Keratinocyte (primary cell): ENCODE results near the gene FAM114A1. TPM values are rescaled to one million over a fixed set of nuclear protein-coding genes. Genes with fewer than 3 reads are reported as not detected.

Experiments
- DNase-seq: peaks from one replicate; pipeline ENCODE4 v3.0.0-alpha.2; 2011; ENCODE audit warnings: low read depth, missing footprints, low spot score
- FAIRE-seq: peaks from 2 replicates; lab custom pipeline; 2011; peaks lifted over from hg19 to GRCh38; lab: Jason Lieb, UNC
- H2AFZ ChIP-seq: 2 replicates; pipeline ENCODE4 v1.6.0; 2012; ENCODE audit warnings: low read length, control low read depth, inconsistent platforms; ENCODE audit not compliant: control insufficient read depth
- H3K27ac ChIP-seq: 2 replicates; pipeline ENCODE4 v1.5.1; 2011; ENCODE audit warnings: low read length; ENCODE audit not compliant: control insufficient read depth, insufficient read depth
- H3K27me3 ChIP-seq: 3 replicates; pipeline ENCODE4 v1.6.0; 2011; ENCODE audit warnings: low read length; ENCODE audit not compliant: control insufficient read depth, insufficient read depth; ENCODE audit errors: extremely low read depth
- H3K36me3 ChIP-seq, 2 experiments: 2 replicates in 1 of 2; 3 replicates in 1 of 2; pipeline ENCODE4 v1.5.1; 2011; ENCODE audit warnings: low read length in 2 of 2, mild to moderate bottlenecking in 1 of 2; ENCODE audit not compliant: control insufficient read depth in 2 of 2, insufficient read depth in 2 of 2; ENCODE audit errors: extremely low read depth in 1 of 2
- H3K4me1 ChIP-seq: 3 replicates; pipeline ENCODE4 v1.5.1; 2011; ENCODE audit warnings: low read length; ENCODE audit not compliant: control insufficient read depth, insufficient read depth; ENCODE audit errors: extremely low read depth
- H3K4me2 ChIP-seq: 3 replicates; pipeline ENCODE4 v1.6.0; 2011; ENCODE audit warnings: low read depth, low read length; ENCODE audit not compliant: control insufficient read depth, insufficient read depth; ENCODE audit errors: extremely low read depth
- H3K4me3 ChIP-seq, 3 experiments: fragments of 200-600 bp in 1 of 3; sonication (generic) in 1 of 3; 2 replicates in 2 of 3; 3 replicates in 1 of 3; pipeline ENCODE4 v1.5.1; 2011 to 2016; ENCODE audit warnings: low read length in 3 of 3, mild to moderate bottlenecking in 3 of 3, control low read depth in 2 of 3, inconsistent platforms in 1 of 3, low read depth in 1 of 3, mixed read lengths in 1 of 3, mixed run types in 1 of 3, moderate library complexity in 1 of 3; ENCODE audit not compliant: control insufficient read depth in 2 of 3, insufficient read depth in 2 of 3; ENCODE audit errors: extremely low read depth in 1 of 3
- H3K79me2 ChIP-seq: 2 replicates; pipeline ENCODE4 v1.6.0; 2012; ENCODE audit warnings: low read length; ENCODE audit not compliant: control insufficient read depth, insufficient read depth
- H3K9ac ChIP-seq: 3 replicates; pipeline ENCODE4 v1.6.0; 2011; ENCODE audit warnings: low read length; ENCODE audit not compliant: control insufficient read depth, insufficient read depth; ENCODE audit errors: extremely low read depth
- H3K9me1 ChIP-seq: 3 replicates; pipeline ENCODE4 v1.6.0; 2011; ENCODE audit warnings: low read length; ENCODE audit not compliant: control insufficient read depth, insufficient read depth; ENCODE audit errors: extremely low read depth
- H3K9me3 ChIP-seq: 2 replicates; pipeline ENCODE4 v1.5.1; 2012; ENCODE audit warnings: low read depth, low read length; ENCODE audit not compliant: control insufficient read depth
- H4K20me1 ChIP-seq: 3 replicates; pipeline ENCODE4 v1.6.0; 2011; ENCODE audit warnings: low read length; ENCODE audit not compliant: control insufficient read depth, insufficient read depth; ENCODE audit errors: extremely low read depth
- EZH2 ChIP-seq: IDR thresholded peaks from one replicate; pipeline ENCODE4 v1.6.1; 2012; ENCODE audit warnings: inconsistent platforms, mild to moderate bottlenecking, low read length, moderate library complexity
- dilution Hi-C: fragments of 300-500 bp; cut with MboI; formaldehyde crosslinking; loops from one replicate; pipeline ENCODE4 v1.7.0; 2020; ENCODE audit warnings: low sequenced_read_pairs; ENCODE audit not compliant: extremely low pct_ligation_motif_present
- polyA plus RNA-seq, 5 experiments: library from polyadenylated mRNA; depleted of rRNA in 3 of 5; stranded (reverse) in 3 of 5; stranded (forward) in 1 of 5; unstranded in 1 of 5; fragments of >200 nt; gene quantifications; 1 replicate in 1 of 5; 2 replicates in 3 of 5; 3 replicates in 1 of 5; pipeline versions ENCODE4 v1.2.1 to v1.2.3, GENCODE V29; 2011 to 2012; ENCODE audit warnings: missing spikeins in 2 of 5, low read depth in 1 of 5, low replicate concordance in 1 of 5
- TF ChIP-seq, protein P1 (sequence below), 3 experiments: IDR thresholded peaks in 1 of 3; conservative IDR thresholded peaks in 1 of 3; optimal IDR thresholded peaks in 1 of 3; 2 replicates in 2 of 3; 3 replicates in 1 of 3; pipeline versions ENCODE3 to v1.5.1; 2011; ENCODE audit warnings: low read length in 3 of 3, mild to moderate bottlenecking in 3 of 3, moderate library complexity in 2 of 3, control low read depth in 1 of 3, inconsistent platforms in 1 of 3; ENCODE audit not compliant: insufficient read depth in 2 of 3; ENCODE audit errors: extremely low read depth in 1 of 3

The FAM114A1 gene
- polyA plus RNA-seq, 1 donor (not counting 4 experiments of a cell fraction or from before 2014, with no cell fraction given), result 47.2 TPM

DNA sequence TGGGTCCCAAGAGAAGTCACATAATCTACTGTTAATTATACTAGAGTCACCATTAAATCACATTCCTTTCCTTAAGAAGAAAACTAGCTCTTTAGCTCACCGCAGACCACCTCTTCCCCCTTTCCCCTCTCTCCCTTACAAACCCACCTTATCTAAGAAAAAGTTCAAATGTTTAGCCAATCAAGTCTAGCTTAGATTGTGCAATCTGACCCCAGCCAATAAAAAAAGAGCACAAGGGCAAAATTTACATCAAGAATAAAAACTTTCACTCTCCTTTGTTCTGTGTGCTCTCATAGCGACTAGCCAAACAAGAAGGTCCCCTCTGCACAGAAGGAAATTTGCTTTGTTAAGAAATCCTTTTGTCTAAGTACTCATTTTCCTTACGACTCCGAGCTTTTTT, 88.4 kb downstream of the FAM114A1 start:
- no peaks in the 10 kb centered on the region for H3K36me3 ChIP-seq
- DNase-seq, result no peak
- no peaks in the 10 kb centered on the region for H3K9me3 ChIP-seq
- TF ChIP-seq EZH2, result no peak
- TF ChIP-seq, protein P1, sequence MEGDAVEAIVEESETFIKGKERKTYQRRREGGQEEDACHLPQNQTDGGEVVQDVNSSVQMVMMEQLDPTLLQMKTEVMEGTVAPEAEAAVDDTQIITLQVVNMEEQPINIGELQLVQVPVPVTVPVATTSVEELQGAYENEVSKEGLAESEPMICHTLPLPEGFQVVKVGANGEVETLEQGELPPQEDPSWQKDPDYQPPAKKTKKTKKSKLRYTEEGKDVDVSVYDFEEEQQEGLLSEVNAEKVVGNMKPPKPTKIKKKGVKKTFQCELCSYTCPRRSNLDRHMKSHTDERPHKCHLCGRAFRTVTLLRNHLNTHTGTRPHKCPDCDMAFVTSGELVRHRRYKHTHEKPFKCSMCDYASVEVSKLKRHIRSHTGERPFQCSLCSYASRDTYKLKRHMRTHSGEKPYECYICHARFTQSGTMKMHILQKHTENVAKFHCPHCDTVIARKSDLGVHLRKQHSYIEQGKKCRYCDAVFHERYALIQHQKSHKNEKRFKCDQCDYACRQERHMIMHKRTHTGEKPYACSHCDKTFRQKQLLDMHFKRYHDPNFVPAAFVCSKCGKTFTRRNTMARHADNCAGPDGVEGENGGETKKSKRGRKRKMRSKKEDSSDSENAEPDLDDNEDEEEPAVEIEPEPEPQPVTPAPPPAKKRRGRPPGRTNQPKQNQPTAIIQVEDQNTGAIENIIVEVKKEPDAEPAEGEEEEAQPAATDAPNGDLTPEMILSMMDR (optimal IDR thresholded peaks at IDR 0.05 in 1 of 3, IDR thresholded peaks at IDR 0.05 in 1 of 3, conservative IDR thresholded peaks at IDR 0.05 in 1 of 3; ENCODE audit: extremely low read depth in 1 of 3, insufficient read depth in 2 of 3, low read length in 3 of 3), result no peak
- no peak overlapping the region for H3K27ac ChIP-seq
- H2AFZ ChIP-seq, result no peak overlapping the region
- no peaks in the 10 kb centered on the region for H3K4me1 ChIP-seq
- no peak overlapping the region for H3K9ac ChIP-seq
- no peaks in the 10 kb centered on the region for H3K79me2 ChIP-seq
- dilution Hi-C loops, result no loop called here
- FAIRE-seq, result no peak
- H3K4me2 ChIP-seq, result no peak overlapping the region
- H3K9me1 ChIP-seq, result no peaks in the 10 kb centered on the region
- H3K27me3 ChIP-seq, result no peaks in the 10 kb centered on the region
- H4K20me1 ChIP-seq, result no peaks in the 10 kb centered on the region
- H3K4me3 ChIP-seq, result no peak overlapping the region

GRCh38 chr4:38957261-38957815, 89.7 kb downstream of the FAM114A1 start:
- no peak overlapping the region for H3K4me3 ChIP-seq
- H3K79me2 ChIP-seq, result no peaks in the 10 kb centered on the region
- H3K9ac ChIP-seq, result no peak overlapping the region
- no peak for DNase-seq
- TF ChIP-seq, protein P1 (optimal IDR thresholded peaks at IDR 0.05 in 1 of 3, IDR thresholded peaks at IDR 0.05 in 1 of 3, conservative IDR thresholded peaks at IDR 0.05 in 1 of 3; ENCODE audit: extremely low read depth in 1 of 3, insufficient read depth in 2 of 3, low read length in 3 of 3), result no peak
- TF ChIP-seq EZH2, result no peak
- H4K20me1 ChIP-seq, result no peaks in the 10 kb centered on the region
- H3K4me1 ChIP-seq, result no peaks in the 10 kb centered on the region
- H3K4me2 ChIP-seq, result no peak overlapping the region
- H2AFZ ChIP-seq, result no peak overlapping the region
- no peaks in the 10 kb centered on the region for H3K9me1 ChIP-seq
- no peaks in the 10 kb centered on the region for H3K36me3 ChIP-seq
- H3K27ac ChIP-seq, result no peak overlapping the region
- H3K9me3 ChIP-seq, result no peaks in the 10 kb centered on the region
- no peak for FAIRE-seq
- dilution Hi-C loops, result no loop called here
- no peaks in the 10 kb centered on the region for H3K27me3 ChIP-seq
